MM.1S (cell line): ENCODE results near the gene CCDC51.

Source experiments
- DNase-seq: peaks from one replicate; pipeline ENCODE4 v3.0.0-alpha.2; 2015
- H2AFZ ChIP-seq: fragments of 300-600 bp; sonication (generic); 2 replicates; pipeline ENCODE4 v1.6.0; 2016; ENCODE audit warnings: antibody characterized with exemption, low read length
- H3F3A ChIP-seq: fragments of 300-600 bp; sonication (generic); 2 replicates; pipeline ENCODE4 v1.6.1; 2016; ENCODE audit warnings: mild to moderate bottlenecking, antibody characterized with exemption, low read length, moderate library complexity, mixed read lengths; ENCODE audit not compliant: insufficient read depth
- H3K27ac ChIP-seq: fragments of 300-600 bp; sonication (generic); 2 replicates; pipeline ENCODE4 v1.5.1; 2016; ENCODE audit warnings: mild to moderate bottlenecking, low read length
- H3K27me3 ChIP-seq: fragments of 300-600 bp; sonication (generic); replicated peaks from 2 replicates; pipeline ENCODE4 v1.6.0; 2016; ENCODE audit warnings: low read length; ENCODE audit not compliant: insufficient read depth
- H3K36me3 ChIP-seq: fragments of 300-600 bp; sonication (generic); replicated peaks from 2 replicates; pipeline ENCODE4 v1.6.1; 2016; ENCODE audit warnings: mild to moderate bottlenecking, low read length, mixed read lengths; ENCODE audit not compliant: insufficient read depth
- H3K4me1 ChIP-seq: fragments of 300-600 bp; sonication (generic); 2 replicates; pipeline ENCODE4 v1.6.1; 2016; ENCODE audit warnings: low read length, mixed read lengths
- H3K4me2 ChIP-seq: fragments of 300-600 bp; sonication (generic); 2 replicates; pipeline ENCODE4 v1.6.0; 2016; ENCODE audit warnings: low read depth, low read length
- H3K4me3 ChIP-seq: fragments of 300-600 bp; sonication (generic); 2 replicates; pipeline ENCODE4 v1.5.1; 2016; ENCODE audit warnings: low read length, mixed read lengths
- H3K79me2 ChIP-seq: fragments of 300-600 bp; sonication (generic); 2 replicates; pipeline ENCODE4 v1.6.1; 2016; ENCODE audit warnings: mixed run types, low read length, mixed read lengths
- H3K9ac ChIP-seq: fragments of 300-600 bp; sonication (generic); 2 replicates; pipeline ENCODE4 v1.6.1; 2016; ENCODE audit warnings: low read length, mixed read lengths
- H3K9me2 ChIP-seq: fragments of 300-600 bp; sonication (generic); replicated peaks from 2 replicates; pipeline ENCODE4 v1.6.1; 2016; ENCODE audit warnings: mild to moderate bottlenecking, low read length, mixed read lengths; ENCODE audit not compliant: insufficient read depth
- H3K9me3 ChIP-seq: fragments of 300-600 bp; sonication (generic); replicated peaks from 2 replicates; pipeline ENCODE4 v1.6.1; 2016; ENCODE audit warnings: mild to moderate bottlenecking, low read length, mixed read lengths; ENCODE audit not compliant: insufficient read depth
- H4K20me1 ChIP-seq: fragments of 300-600 bp; sonication (generic); 2 replicates; pipeline ENCODE4 v1.6.1; 2016; ENCODE audit warnings: mild to moderate bottlenecking, low read length, moderate library complexity, mixed read lengths; ENCODE audit not compliant: insufficient read depth
- CTCF ChIP-seq: fragments of 300-600 bp; sonication (generic); IDR thresholded peaks from 2 replicates; pipeline ENCODE4 v1.5.1; 2016; ENCODE audit warnings: antibody characterized with exemption, low read length, mixed read lengths
- EZH2 ChIP-seq: fragments of 300-600 bp; sonication (generic); optimal IDR thresholded peaks from 2 replicates; pipeline ENCODE3; 2017; ENCODE audit warnings: low read depth, mild to moderate bottlenecking, antibody characterized with exemption, low read length, mixed read lengths
- EZH2phosphoT487 ChIP-seq: fragments of 300-600 bp; sonication (generic); IDR thresholded peaks from 2 replicates; pipeline ENCODE4 v1.6.1; 2018; ENCODE audit warnings: antibody characterized with exemption, low read length

The CCDC51 gene

GRCh38 chr3:48411041-48411588 is 28.8 kb downstream of the CCDC51 start:
- TF ChIP-seq CTCF (no peak), EZH2 (no peak), EZH2phosphoT487 (no peak)
- H3K27me3 ChIP-seq = peaks cover 19% of the 10 kb centered on the region
- H4K20me1 ChIP-seq = no peaks in the 10 kb centered on the region
- no peaks in the 10 kb centered on the region for H3F3A ChIP-seq
- DNase-seq = no peak
- no peaks in the 10 kb centered on the region for H3K9me2 ChIP-seq
- no peak overlapping the region for H3K4me2 ChIP-seq
- no peaks in the 10 kb centered on the region for H3K4me1 ChIP-seq
- H3K9ac ChIP-seq = no peak overlapping the region
- H3K4me3 ChIP-seq = no peak overlapping the region
- H3K9me3 ChIP-seq = no peaks in the 10 kb centered on the region
- no peak overlapping the region for H2AFZ ChIP-seq
- H3K36me3 ChIP-seq = no peaks in the 10 kb centered on the region
- H3K79me2 ChIP-seq = no peaks in the 10 kb centered on the region
- no peak overlapping the region for H3K27ac ChIP-seq

GRCh38 chr3:48410205-48411040 is 29.5 kb downstream of the CCDC51 start:
- Histone ChIP-seq H3K4me3 (no peak overlapping the region), H3K9ac (no peak overlapping the region), H3K4me1 (no peaks in the 10 kb centered on the region), H2AFZ (no peak overlapping the region), H3K27me3 (peaks cover 15% of the 10 kb centered on the region; the same call in 1 of the 2 replicates), H3F3A (no peaks in the 10 kb centered on the region), H3K27ac (no peak overlapping the region), H3K9me3 (no peaks in the 10 kb centered on the region), H3K79me2 (no peaks in the 10 kb centered on the region), H4K20me1 (no peaks in the 10 kb centered on the region), H3K9me2 (no peaks in the 10 kb centered on the region), H3K4me2 (no peak overlapping the region), H3K36me3 (no peaks in the 10 kb centered on the region)
- no peak for TF ChIP-seq CTCF
- TF ChIP-seq EZH2 = no peak
- no peak for TF ChIP-seq EZH2phosphoT487
- no peak for DNase-seq

GRCh38 chr3:48409291-48410201 is 30.4 kb downstream of the CCDC51 start:
- Histone ChIP-seq H3K36me3 (no peaks in the 10 kb centered on the region), H3K9me3 (no peaks in the 10 kb centered on the region), H3K79me2 (no peaks in the 10 kb centered on the region), H3K9ac (no peak overlapping the region), H2AFZ (no peak overlapping the region), H3K27ac (no peak overlapping the region), H3K9me2 (no peaks in the 10 kb centered on the region), H3K4me2 (no peak overlapping the region), H3F3A (no peaks in the 10 kb centered on the region), H4K20me1 (no peaks in the 10 kb centered on the region), H3K4me1 (no peaks in the 10 kb centered on the region), H3K4me3 (no peak overlapping the region), H3K27me3 (peaks cover 15% of the 10 kb centered on the region; the same call in 1 of the 2 replicates)
- DNase-seq = no peak
- TF ChIP-seq EZH2phosphoT487 = no peak
- TF ChIP-seq CTCF = no peak
- TF ChIP-seq EZH2 = no peak
